Transverse colon (tissue), 4 donors: Measurements from ENCODE around the gene MDFIC.

Experiments used
- CTCF ChIP-seq, 5 experiments: fragments of 200-600 bp in 3 of 5; fragments of 450-650 bp in 2 of 5; sonication (generic) in 3 of 5; IDR thresholded peaks; 1 replicate in 2 of 5; 2 replicates in 3 of 5; pipeline ENCODE4 v1.5.1; 2016 to 2017; ENCODE audit warnings: antibody characterized with exemption in 5 of 5, inconsistent platforms in 3 of 5, mild to moderate bottlenecking in 2 of 5, moderate library complexity in 1 of 5
- POLR2A ChIP-seq: fragments of 450-650 bp; IDR thresholded peaks from one replicate; pipeline ENCODE4 v1.6.1; 2016; ENCODE audit warnings: antibody characterized with exemption, mild to moderate bottlenecking, moderate library complexity
- POLR2AphosphoS5 ChIP-seq, 3 donors: sonication (generic); formaldehyde crosslinking; IDR thresholded peaks; one replicate each; pipeline ENCODE4 v1.6.1; 2016; ENCODE audit warnings: antibody characterized with exemption in 3 of 3

GRCh38 chr7:115005953-115006352 is 84.1 kb downstream of the MDFIC start:
- TF ChIP-seq POLR2A (no peak), POLR2AphosphoS5 (IDR thresholded peaks at IDR 0.05) (no peak), CTCF (IDR thresholded peaks at IDR 0.05) (no peak)
